ENCODE results near the gene NEDD9.

DNA sequence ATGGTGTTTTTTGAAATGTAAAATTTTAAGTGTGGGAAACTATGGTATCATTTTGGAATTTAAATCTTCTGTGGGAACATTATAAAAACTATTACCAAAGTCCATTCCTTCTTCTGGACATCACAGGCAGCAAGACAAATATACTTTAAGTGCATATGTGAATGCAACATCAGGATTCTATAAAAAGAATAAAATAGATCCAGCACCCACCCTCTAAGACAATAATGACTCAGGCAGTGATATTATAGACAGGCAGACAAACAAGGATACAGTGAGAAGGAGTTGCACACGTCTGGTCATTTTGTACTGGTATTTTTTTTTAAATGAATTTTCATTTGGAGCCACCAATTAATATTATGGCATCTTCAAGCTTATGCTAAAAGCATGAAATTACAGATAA is 21.1 kb upstream of the NEDD9 start:
- TF ChIP-seq CTCF (IDR thresholded peaks at IDR 0.05; ENCODE audit: low read depth, low read length, poor library complexity, severe bottlenecking), result no peak
- no peak for TF ChIP-seq EZH2phosphoT487 (IDR thresholded peaks at IDR 0.05; ENCODE audit: borderline replicate concordance, low read length)
